IMR-90 (cell line): Measurements from ENCODE around the gene ARHGAP10. TPM values are rescaled to one million over a fixed set of nuclear protein-coding genes. Genes with fewer than 3 reads are reported as not detected.

Source experiments
- ATAC-seq: fragments of 200-7000 bp; cut with Tn5 transposase; 2 replicates; pipeline ENCODE4 v1.9.1; 2020; ENCODE audit warnings: low read depth, mild to moderate bottlenecking, moderate library complexity
- BruUV-seq: library from RNA; stranded (reverse); fragments of 400-500 nt; replicated peaks from 2 replicates; lab custom pipeline; 2021; lab: Mats Ljungman, UMichigan
- CTCF ChIA-PET: fragments of 300-600 bp; formaldehyde crosslinking; extraction: SDS; loops from one replicate; lab custom pipeline; 2021; ENCODE audit warnings: antibody characterized with exemption; lab: Yijun Ruan, JAX
- POLR2A ChIA-PET: fragments of 300-600 bp; sonication (Branson Sonifier 250); formaldehyde crosslinking; loops from one replicate; lab custom pipeline; 2022; ENCODE audit warnings: antibody characterized with exemption; ENCODE audit not compliant: unreplicated experiment; lab: Charles Lee
- DNase-seq: peaks from one replicate; pipeline ENCODE4 v3.0.0; 2013
- H2AFZ ChIP-seq: replicated peaks from 2 replicates; pipeline ENCODE3; 2013; ENCODE audit warnings: low read length, mild to moderate bottlenecking; ENCODE audit not compliant: poor library complexity
- H2AK5ac ChIP-seq: 2 replicates; pipeline ENCODE4 v1.6.1; 2013; ENCODE audit warnings: low read depth, low read length, inconsistent platforms
- H2AK9ac ChIP-seq: replicated peaks from 2 replicates; pipeline ENCODE3; 2013; ENCODE audit warnings: mild to moderate bottlenecking, low read depth, low read length, moderate library complexity; ENCODE audit not compliant: poor library complexity
- H2BK120ac ChIP-seq: 2 replicates; pipeline ENCODE4 v1.6.1; 2013; ENCODE audit warnings: low read depth, low read length, inconsistent platforms
- H2BK15ac ChIP-seq: 3 replicates; pipeline ENCODE4 v1.6.1; 2013; ENCODE audit warnings: low read depth, low read length, inconsistent platforms
- H2BK20ac ChIP-seq: 2 replicates; pipeline ENCODE4 v1.6.1; 2013; ENCODE audit warnings: low read depth, mild to moderate bottlenecking, inconsistent platforms, low read length, moderate library complexity
- H2BK5ac ChIP-seq: 2 replicates; pipeline ENCODE4 v1.6.1; 2013; ENCODE audit warnings: mild to moderate bottlenecking, low read depth, low read length, inconsistent platforms; ENCODE audit not compliant: poor library complexity, severe bottlenecking
- H3K14ac ChIP-seq: replicated peaks from 2 replicates; pipeline ENCODE4 v1.6.1; 2013; ENCODE audit warnings: low read depth, low read length, inconsistent platforms
- H3K18ac ChIP-seq: 2 replicates; pipeline ENCODE4 v1.6.1; 2013; ENCODE audit warnings: low read depth, low read length, control low read depth
- H3K23ac ChIP-seq: 2 replicates; pipeline ENCODE4 v1.6.1; 2013; ENCODE audit warnings: low read depth, low read length, inconsistent platforms
- H3K27ac ChIP-seq: 2 replicates; pipeline ENCODE4 v1.5.1; 2013; ENCODE audit warnings: mild to moderate bottlenecking, control low read depth, low read length; ENCODE audit not compliant: insufficient read depth
- H3K27me3 ChIP-seq: 2 replicates; pipeline ENCODE4 v1.6.1; 2013; ENCODE audit warnings: low read length; ENCODE audit not compliant: control insufficient read depth, insufficient read depth
- H3K36me3 ChIP-seq: 2 replicates; pipeline ENCODE4 v1.6.1; 2013; ENCODE audit warnings: low read length, mixed read lengths; ENCODE audit not compliant: control insufficient read depth, insufficient read depth
- H3K4ac ChIP-seq: 2 replicates; pipeline ENCODE4 v1.6.1; 2013; ENCODE audit warnings: low read depth, low read length, inconsistent platforms
- H3K4me1 ChIP-seq: 2 replicates; pipeline ENCODE4 v1.6.1; 2013; ENCODE audit warnings: low read length, mixed read lengths; ENCODE audit not compliant: control insufficient read depth, insufficient read depth
- H3K4me2 ChIP-seq: 2 replicates; pipeline ENCODE4 v1.6.1; 2013; ENCODE audit warnings: low read depth, mild to moderate bottlenecking, control low read depth, low read length, moderate library complexity
- H3K4me3 ChIP-seq: 2 replicates; pipeline ENCODE4 v1.5.1; 2013; ENCODE audit warnings: low read depth, mild to moderate bottlenecking, control low read depth, low read length, moderate library complexity; ENCODE audit not compliant: insufficient read depth
- H3K56ac ChIP-seq: 2 replicates; pipeline ENCODE4 v1.6.1; 2013; ENCODE audit warnings: low read length, inconsistent platforms; ENCODE audit not compliant: insufficient read depth; ENCODE audit errors: extremely low read depth
- H3K79me1 ChIP-seq, 2 experiments: 2 replicates each; pipeline ENCODE4 v1.6.1; 2013; ENCODE audit warnings: low read length in 2 of 2, inconsistent platforms in 1 of 2, low read depth in 1 of 2
- H3K9ac ChIP-seq: 2 replicates; pipeline ENCODE4 v1.6.1; 2013; ENCODE audit warnings: low read depth, low read length, control low read depth
- H3K9me1 ChIP-seq: 2 replicates; pipeline ENCODE4 v1.6.1; 2013; ENCODE audit warnings: low read length, inconsistent platforms; ENCODE audit not compliant: insufficient read depth
- H3K9me3 ChIP-seq: 2 replicates; pipeline ENCODE4 v1.6.1; 2013; ENCODE audit warnings: low read length; ENCODE audit not compliant: control insufficient read depth, insufficient read depth
- H4K20me1 ChIP-seq: 2 replicates; pipeline ENCODE4 v1.6.1; 2013; ENCODE audit warnings: low read length, inconsistent platforms; ENCODE audit not compliant: insufficient read depth
- H4K5ac ChIP-seq: 2 replicates; pipeline ENCODE4 v1.6.1; 2013; ENCODE audit warnings: mild to moderate bottlenecking, low read depth, low read length, control low read depth
- H4K8ac ChIP-seq, 2 experiments: 2 replicates each; pipeline ENCODE4 v1.6.1; 2013; ENCODE audit warnings: low read depth in 2 of 2, low read length in 2 of 2, control low read depth in 1 of 2, inconsistent platforms in 1 of 2
- H4K91ac ChIP-seq: 2 replicates; pipeline ENCODE4 v1.6.1; 2013; ENCODE audit warnings: low read depth, low read length, inconsistent platforms; ENCODE audit not compliant: insufficient read depth
- BHLHE40 ChIP-seq: fragments of 150-350 bp; IDR thresholded peaks from 2 replicates; pipeline ENCODE4 v1.6.1; 2016; ENCODE audit warnings: mild to moderate bottlenecking, low read depth, low read length
- CEBPB ChIP-seq: IDR thresholded peaks from 2 replicates; pipeline ENCODE4 v1.6.1; 2012; ENCODE audit warnings: low read depth, low read length, improper control_type of control experiment
- CHD1 ChIP-seq: IDR thresholded peaks from 2 replicates; pipeline ENCODE4 v1.6.1; 2012; ENCODE audit warnings: low read depth, low read length, improper control_type of control experiment
- MAFK ChIP-seq: IDR thresholded peaks from 2 replicates; pipeline ENCODE4 v1.6.1; 2012; ENCODE audit warnings: low read depth, low read length, improper control_type of control experiment
- MXI1 ChIP-seq: IDR thresholded peaks from 2 replicates; pipeline ENCODE4 v1.6.1; 2012; ENCODE audit warnings: low read depth, mild to moderate bottlenecking, low read length, moderate library complexity, borderline replicate concordance
- POLR2A ChIP-seq: IDR thresholded peaks from 2 replicates; pipeline ENCODE4 v1.6.1; 2012; ENCODE audit warnings: mild to moderate bottlenecking, low read depth, low read length
- RAD21 ChIP-seq: IDR thresholded peaks from 2 replicates; pipeline ENCODE4 v1.6.1; 2012; ENCODE audit warnings: low read length, improper control_type of control experiment
- RCOR1 ChIP-seq: IDR thresholded peaks from 2 replicates; pipeline ENCODE4 v1.6.1; 2012; ENCODE audit warnings: mild to moderate bottlenecking, low read length, improper control_type of control experiment; ENCODE audit not compliant: insufficient replicate concordance
- SMC3 ChIP-seq: fragments of 150-350 bp; IDR thresholded peaks from 2 replicates; pipeline ENCODE4 v1.6.1; 2016; ENCODE audit warnings: low read depth, mild to moderate bottlenecking, antibody characterized with exemption, low read length, moderate library complexity
- USF2 ChIP-seq: fragments of 150-350 bp; IDR thresholded peaks from 2 replicates; pipeline ENCODE4 v1.6.1; 2017; ENCODE audit warnings: mild to moderate bottlenecking, antibody characterized with exemption, low read length, low read depth
- WGBS, 2 experiments: methylation state at CpG; one replicate each; pipeline versions ENCODE4 v1.1.5 to v1.1.7; 2013; ENCODE audit warnings: missing lambda C conversion rate in 2 of 2; ENCODE audit not compliant: insufficient read length in 1 of 2; ENCODE audit errors: extremely low coverage in 2 of 2; 5-methylcytosine and 5-hydroxymethylcytosine counted together
- dilution Hi-C: fragments of 300-500 bp; cut with HindIII; formaldehyde crosslinking; loops from one replicate; pipeline ENCODE4 v1.14.3; 2018; ENCODE audit warnings: low sequenced_read_pairs; ENCODE audit not compliant: unreplicated experiment
- in situ Hi-C: fragments of 300-500 bp; cut with MboI; formaldehyde crosslinking; loops from 3 replicates; pipeline ENCODE4 v1.14.3; 2019; ENCODE audit warnings: low sequenced_read_pairs, inconsistent platforms, mixed read lengths
- intact Hi-C: fragments of 100-400 bp; cut with micrococcal nuclease; formaldehyde crosslinking; loops from 2 replicates; pipeline ENCODE4 v1.10.0; 2022
- polyA plus RNA-seq, 3 experiments: library from polyadenylated mRNA; depleted of rRNA; stranded (reverse); fragments of >200 nt; gene quantifications; 2 replicates each; pipeline ENCODE4 v1.2.3, GENCODE V29; 2012; ENCODE audit warnings: low replicate concordance in 1 of 3
- total RNA-seq: library from RNA; depleted of rRNA; stranded (reverse); fragments of >200 nt; gene quantifications from 2 replicates; pipeline ENCODE4 v1.2.3, GENCODE V29; 2012

Gene ARHGAP10
- total and polyA plus RNA-seq, 2 of the 4 experiments (the other 2 are of a cell fraction): 27.1 to 29.4 TPM

GRCh38 chr4:147709999-147710398 is 21.9 kb upstream of the ARHGAP10 start:
- no TSS peak for BruUV-seq
- Histone ChIP-seq H3K27ac (no peak overlapping the region), H3K4me3 (no peak overlapping the region), H4K5ac (peak overlapping the region; percentile 45; the same call in 1 of the 2 replicates), H2BK120ac (no peak overlapping the region; the same call in 1 of the 2 replicates), H4K8ac (0 out of 4 replicates have a peak overlapping the region, but pooled peaks of 1 of the 2 experiments have one; percentile 43), H3K18ac (no peak overlapping the region), H2AK5ac (peak overlapping the region; percentile 43; the same call in 1 of the 2 replicates), H4K20me1 (no peaks in the 10 kb centered on the region), H3K4me1 (peaks cover 3% of the 10 kb centered on the region; the same call in 1 of the 2 replicates), H3K14ac (0 out of 2 replicates have a peak overlapping the region, but pooled peaks have one; percentile 53), H4K91ac (no peak overlapping the region), H3K9ac (no peak overlapping the region), H2BK20ac (peak overlapping the region; percentile 76), H3K27me3 (no peaks in the 10 kb centered on the region), H3K9me1 (no peaks in the 10 kb centered on the region), H3K9me3 (no peaks in the 10 kb centered on the region), H3K79me1 (no peaks in the 10 kb centered on the region), H2BK15ac (0 out of 3 replicates have a peak overlapping the region, but pooled peaks have one; percentile 34), H3K4ac (peak overlapping the region; percentile 69), H3K23ac (no peak overlapping the region), H3K4me2 (no peak overlapping the region), H2AFZ (peak overlapping the region; percentile 68), H2BK5ac (no peak overlapping the region), H2AK9ac (no peak overlapping the region), H3K36me3 (no peaks in the 10 kb centered on the region), H3K56ac (no peak overlapping the region)
- peak; percentile 76 for DNase-seq
- TF ChIP-seq MAFK: no peak
- no peak for TF ChIP-seq SMC3
- no peak for TF ChIP-seq RCOR1
- no peak for TF ChIP-seq RAD21
- TF ChIP-seq POLR2A: no peak
- no peak for TF ChIP-seq USF2
- TF ChIP-seq MXI1: no peak
- TF ChIP-seq BHLHE40: no peak
- TF ChIP-seq CEBPB: no peak
- no peak for TF ChIP-seq CHD1
- intact Hi-C loops: no loop called here
- ATAC-seq: no peak
- CTCF ChIA-PET: interaction anchor here (2.5 kb wide), 1 partner anchor 157 kb away, joined by 14 read pairs; no protein-coding TSS in a partner anchor
- in situ Hi-C loops: loop anchor here (5.0 kb wide), 1 partner anchor 157 kb away; no protein-coding TSS in a partner anchor
- dilution Hi-C loops: no loop called here
- no CpG with 5 or more reads among the region's 5 CpGs for WGBS, 2 experiments
- POLR2A ChIA-PET: interaction anchor here (0.6 to 0.7 kb wide), 2 partner anchors 25 to 168 kb away, joined by 3 to 4 read pairs; no protein-coding TSS in a partner anchor
